Memory B cell (primary cell): Measurements from ENCODE around the gene BCAS1.

ENCODE experiments used
- ATAC-seq: fragments of 150-1000 bp; cut with Tn5 transposase; 2 replicates; pipeline ENCODE4 v1.10.0; 2021; ENCODE audit warnings: low read depth, mild to moderate bottlenecking, moderate library complexity
- DNase-seq, 2 donors: peaks; one replicate each; pipeline ENCODE4 v3.0.0; 2022; ENCODE audit warnings: low spot score in 2 of 2
- H3K27ac Mint-ChIP-seq: one replicate; pipeline ENCODE4 v1.8.0; 2022; ENCODE audit warnings: mild to moderate bottlenecking, moderate library complexity, mixed read lengths
- H3K27me3 Mint-ChIP-seq: one replicate; pipeline ENCODE4 v1.8.0; 2022; ENCODE audit warnings: mixed read lengths
- H3K36me3 Mint-ChIP-seq: one replicate; pipeline ENCODE4 v1.8.0; 2022; ENCODE audit warnings: mild to moderate bottlenecking, mixed read lengths
- H3K4me1 Mint-ChIP-seq: one replicate; pipeline ENCODE4 v1.8.0; 2022; ENCODE audit warnings: mixed read lengths
- H3K4me3 Mint-ChIP-seq: one replicate; pipeline ENCODE4 v1.8.0; 2022; ENCODE audit warnings: mild to moderate bottlenecking, moderate library complexity, mixed read lengths
- H3K9me3 Mint-ChIP-seq: one replicate; pipeline ENCODE4 v1.8.0; 2022; ENCODE audit warnings: mixed read lengths

BCAS1 gene

GRCh38 chr20:53901497-53902096 lies 168.8 kb downstream of the BCAS1 start:
- H3K9me3 Mint-ChIP-seq: peaks cover 4% of the 10 kb centered on the region
- peaks cover 37% of the 10 kb centered on the region for H3K4me1 Mint-ChIP-seq
- no peaks in the 10 kb centered on the region for H3K27me3 Mint-ChIP-seq
- DNase-seq (no peak), ATAC-seq (no peak)
- H3K36me3 Mint-ChIP-seq: no peaks in the 10 kb centered on the region
- H3K4me3 Mint-ChIP-seq: no peak overlapping the region
- H3K27ac Mint-ChIP-seq: no peak overlapping the region

GRCh38 chr20:53901064-53901463 lies 169.3 kb downstream of the BCAS1 start:
- Mint-ChIP-seq H3K27ac (no peak overlapping the region), H3K27me3 (no peaks in the 10 kb centered on the region), H3K4me1 (peaks cover 36% of the 10 kb centered on the region), H3K36me3 (no peaks in the 10 kb centered on the region), H3K9me3 (peaks cover 4% of the 10 kb centered on the region), H3K4me3 (no peak overlapping the region)
- DNase-seq (no peak), ATAC-seq (no peak)

- H3K36me3 Mint-ChIP-seq: no peaks in the 10 kb centered on the region
- no peak for DNase-seq
- no peak overlapping the region for H3K4me3 Mint-ChIP-seq
- peaks cover 31% of the 10 kb centered on the region for H3K4me1 Mint-ChIP-seq
- ATAC-seq: no peak
- H3K27ac Mint-ChIP-seq: peak overlapping the region; percentile 11
- H3K9me3 Mint-ChIP-seq: peaks cover 4% of the 10 kb centered on the region
- H3K27me3 Mint-ChIP-seq: no peaks in the 10 kb centered on the region
Observed at GRCh38 chr20:53900380-53900999, 169.9 kb downstream of the BCAS1 start.

GRCh38 chr20:53899351-53900167 lies 170.8 kb downstream of the BCAS1 start:
- H3K27me3 Mint-ChIP-seq: no peaks in the 10 kb centered on the region
- H3K4me3 Mint-ChIP-seq: no peak overlapping the region
- H3K9me3 Mint-ChIP-seq: peaks cover 2% of the 10 kb centered on the region
- peak overlapping the region; percentile 28 for H3K27ac Mint-ChIP-seq
- ATAC-seq (peak; percentile 90), DNase-seq (no peak)
- no peaks in the 10 kb centered on the region for H3K36me3 Mint-ChIP-seq
- H3K4me1 Mint-ChIP-seq: peaks cover 30% of the 10 kb centered on the region

- Mint-ChIP-seq H3K4me3 (no peak overlapping the region), H3K36me3 (no peaks in the 10 kb centered on the region), H3K9me3 (peaks cover 2% of the 10 kb centered on the region), H3K27ac (peak overlapping the region; percentile 76), H3K4me1 (peaks cover 31% of the 10 kb centered on the region), H3K27me3 (no peaks in the 10 kb centered on the region)
- ATAC-seq: no peak
- DNase-seq: no peak
Observed at GRCh38 chr20:53898556-53898931, 171.8 kb downstream of the BCAS1 start.

- Mint-ChIP-seq H3K9me3 (peaks cover 2% of the 10 kb centered on the region), H3K27ac (peak overlapping the region; percentile 76), H3K4me1 (peaks cover 34% of the 10 kb centered on the region), H3K36me3 (no peaks in the 10 kb centered on the region), H3K27me3 (no peaks in the 10 kb centered on the region), H3K4me3 (no peak overlapping the region)
- ATAC-seq (no peak), DNase-seq (no peak)
Observed at GRCh38 chr20:53897884-53898555, 172.4 kb downstream of the BCAS1 start.

- DNase-seq (no peak), ATAC-seq (no peak)
- Mint-ChIP-seq H3K27ac (no peak overlapping the region), H3K27me3 (no peaks in the 10 kb centered on the region), H3K4me3 (no peak overlapping the region), H3K9me3 (peaks cover 2% of the 10 kb centered on the region), H3K36me3 (no peaks in the 10 kb centered on the region), H3K4me1 (peaks cover 37% of the 10 kb centered on the region)
Observed at GRCh38 chr20:53896647-53897046, 173.7 kb downstream of the BCAS1 start.

- Mint-ChIP-seq H3K4me3 (no peak overlapping the region), H3K9me3 (peaks cover 2% of the 10 kb centered on the region), H3K4me1 (peaks cover 37% of the 10 kb centered on the region), H3K27ac (no peak overlapping the region), H3K36me3 (no peaks in the 10 kb centered on the region), H3K27me3 (no peaks in the 10 kb centered on the region)
- ATAC-seq (no peak), DNase-seq (no peak)
Observed at GRCh38 chr20:53896041-53896440, 174.4 kb downstream of the BCAS1 start.

- no peak for DNase-seq
- H3K4me1 Mint-ChIP-seq: peaks cover 36% of the 10 kb centered on the region
- H3K27me3 Mint-ChIP-seq: no peaks in the 10 kb centered on the region
- ATAC-seq: no peak
- no peak overlapping the region for H3K4me3 Mint-ChIP-seq
- peak overlapping the region; percentile 35 for H3K27ac Mint-ChIP-seq
- H3K36me3 Mint-ChIP-seq: no peaks in the 10 kb centered on the region
- H3K9me3 Mint-ChIP-seq: peaks cover 2% of the 10 kb centered on the region
Observed at GRCh38 chr20:53895385-53895755, 175.0 kb downstream of the BCAS1 start.

- H3K27me3 Mint-ChIP-seq: no peaks in the 10 kb centered on the region
- H3K4me1 Mint-ChIP-seq: peaks cover 35% of the 10 kb centered on the region
- ATAC-seq: no peak
- no peak for DNase-seq
- H3K9me3 Mint-ChIP-seq: peaks cover 2% of the 10 kb centered on the region
- no peaks in the 10 kb centered on the region for H3K36me3 Mint-ChIP-seq
- peak overlapping the region; percentile 35 for H3K27ac Mint-ChIP-seq
- H3K4me3 Mint-ChIP-seq: peak overlapping the region; percentile 57
Observed at GRCh38 chr20:53894707-53895384, 175.5 kb downstream of the BCAS1 start.
